Activated naive CD8-positive, alpha-beta T cell treated with anti-CD3 and anti-CD28 coated beads for 36 hours (primary cell): Measurements from ENCODE around the gene TNPO3. TPM values are rescaled to one million over a fixed set of nuclear protein-coding genes. Genes with fewer than 3 reads are reported as not detected.
"Not testable (repeated sequence)": the region's sequence is repeated elsewhere in the genome, so short reads cannot be mapped to it uniquely, and the experiment has no call there.

Experiments used
- DNase-seq: peaks from one replicate; pipeline ENCODE4 v3.0.0; 2021
- H3K27ac Mint-ChIP-seq: one replicate; pipeline ENCODE4 v1.8.0; 2022; ENCODE audit warnings: mild to moderate bottlenecking, moderate library complexity, mixed read lengths
- H3K27me3 Mint-ChIP-seq: one replicate; pipeline ENCODE4 v1.8.0; 2022; ENCODE audit warnings: mild to moderate bottlenecking, mixed read lengths
- H3K36me3 Mint-ChIP-seq: one replicate; pipeline ENCODE4 v1.8.0; 2021; ENCODE audit warnings: mild to moderate bottlenecking, mixed read lengths
- H3K4me1 Mint-ChIP-seq: one replicate; pipeline ENCODE4 v1.8.0; 2021; ENCODE audit warnings: mixed read lengths
- H3K4me3 Mint-ChIP-seq: one replicate; pipeline ENCODE4 v1.8.0; 2022; ENCODE audit warnings: mild to moderate bottlenecking, moderate library complexity, mixed read lengths
- H3K9me3 Mint-ChIP-seq: one replicate; pipeline ENCODE4 v1.8.0; 2022; ENCODE audit warnings: mixed read lengths
- total RNA-seq, 2 experiments: library from RNA; stranded (reverse); gene quantifications; one replicate each; pipeline ENCODE4 v1.2.3, GENCODE V29; 2021

Gene TNPO3
- total RNA-seq, 2 experiments from 2014 or later: 71.8 to 72.2 TPM

DNA sequence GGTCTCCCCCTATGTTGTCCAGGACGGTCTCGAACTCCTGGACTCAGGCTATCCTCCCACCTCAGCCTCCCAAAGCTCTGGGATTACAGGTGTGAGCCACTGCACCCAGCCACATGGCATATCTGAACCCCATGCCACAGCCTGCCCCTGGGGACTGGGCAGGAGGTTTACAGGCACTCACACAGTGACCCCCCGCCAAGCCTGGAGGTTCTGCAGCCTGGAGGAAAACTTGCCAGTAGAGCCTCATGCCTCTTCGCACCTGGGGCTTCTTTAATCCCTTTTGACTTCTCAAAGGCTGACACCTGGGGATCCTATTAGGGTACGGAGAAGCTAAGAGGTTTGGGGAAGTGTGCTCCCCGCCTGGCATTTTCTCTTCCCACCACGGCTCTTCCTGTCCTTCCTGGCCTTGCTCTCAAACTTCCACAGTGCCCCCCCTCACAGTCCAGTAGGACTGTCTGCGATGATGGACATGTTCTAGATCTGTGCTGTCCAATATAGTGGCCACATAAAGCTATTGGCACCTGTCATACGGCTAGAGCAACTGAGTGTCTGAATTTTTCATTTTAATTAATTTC, 133.0 kb downstream of the TNPO3 start:
- no peak for DNase-seq
- H3K4me3 Mint-ChIP-seq: no peak overlapping the region
- H3K27me3 Mint-ChIP-seq: peaks cover 35% of the 10 kb centered on the region
- no peaks in the 10 kb centered on the region for H3K9me3 Mint-ChIP-seq
- H3K36me3 Mint-ChIP-seq: no peaks in the 10 kb centered on the region
- H3K4me1 Mint-ChIP-seq: no peaks in the 10 kb centered on the region
- H3K27ac Mint-ChIP-seq: no peak overlapping the region

DNA sequence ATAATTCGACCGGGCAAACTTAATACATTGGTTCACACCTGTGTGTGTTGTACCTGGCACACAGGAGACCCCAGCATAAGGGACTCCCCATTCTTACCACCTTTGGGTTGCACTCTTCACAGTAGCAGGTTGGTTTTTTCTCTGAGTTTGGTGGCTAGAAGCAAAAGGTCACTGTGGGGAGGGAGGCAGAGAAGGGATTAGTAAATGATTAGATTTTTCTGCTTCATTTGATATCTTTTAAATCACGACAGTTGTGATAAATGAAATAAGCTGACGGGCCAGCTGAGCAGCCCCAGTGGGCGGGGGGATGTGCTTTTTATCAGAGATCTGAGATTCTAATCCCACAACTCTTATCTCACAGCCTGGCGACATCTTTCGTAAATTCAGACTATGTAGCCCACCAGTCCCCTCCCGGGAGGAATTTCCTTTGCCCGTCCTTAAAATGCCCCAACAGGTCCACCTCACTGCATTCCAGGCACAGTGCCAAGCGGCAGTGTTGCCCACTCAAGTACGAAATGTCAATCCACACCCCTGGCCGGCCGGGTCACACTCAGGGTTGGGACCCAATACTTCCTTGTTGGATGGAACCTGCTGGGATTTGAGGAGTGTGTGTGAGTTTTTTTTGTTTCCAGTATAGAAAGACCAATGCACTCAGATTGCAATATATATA, 133.9 kb downstream of the TNPO3 start:
- Mint-ChIP-seq H3K9me3 (no peaks in the 10 kb centered on the region), H3K36me3 (no peaks in the 10 kb centered on the region), H3K27ac (no peak overlapping the region), H3K4me1 (no peaks in the 10 kb centered on the region), H3K27me3 (peaks cover 44% of the 10 kb centered on the region), H3K4me3 (no peak overlapping the region)
- DNase-seq: no peak

DNA sequence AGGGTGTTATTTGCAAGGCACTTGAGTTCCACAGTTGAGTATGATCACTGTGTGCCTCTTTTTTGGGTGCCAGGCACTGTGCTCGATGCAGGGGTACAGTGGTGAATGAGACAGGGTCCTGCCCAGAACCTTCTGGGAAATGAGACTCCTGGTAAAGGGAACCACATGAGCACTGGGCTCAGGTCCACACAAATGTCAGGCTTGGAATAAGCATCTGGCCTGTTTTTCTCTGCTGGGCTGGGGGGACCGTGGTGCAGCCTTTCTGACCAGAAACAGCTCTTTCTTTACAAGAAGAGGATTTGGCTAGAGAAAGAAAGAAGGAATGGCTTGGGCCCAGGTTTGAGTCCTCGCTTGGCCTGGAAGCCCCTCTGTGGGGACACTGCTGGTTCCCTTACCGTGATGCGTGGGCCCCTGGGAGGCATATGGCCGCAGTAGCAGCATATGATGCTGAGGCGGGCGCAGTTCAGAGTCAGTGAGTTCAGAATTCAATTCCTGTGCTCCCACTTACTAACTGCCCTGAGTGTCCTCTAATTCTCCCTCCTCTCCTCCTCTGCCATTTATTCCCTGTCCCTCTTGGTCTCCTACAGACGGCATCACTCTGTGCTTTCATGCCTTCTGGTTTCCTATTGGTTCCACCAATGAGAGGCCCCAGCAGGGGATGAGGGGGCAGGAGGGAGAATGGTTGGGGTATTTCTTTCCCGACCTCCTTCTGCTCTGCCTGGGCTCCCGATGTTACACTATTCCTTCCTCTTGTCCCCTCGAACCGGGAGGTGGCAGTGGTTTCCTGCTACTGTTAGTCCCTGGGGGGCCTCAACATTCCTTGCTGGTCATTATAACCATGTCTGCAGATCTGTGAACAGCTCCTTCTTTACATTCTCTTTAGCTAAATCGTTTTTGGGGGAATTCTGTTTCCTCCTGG, 134.8 kb downstream of the TNPO3 start:
- H3K27ac Mint-ChIP-seq: no peak overlapping the region
- peaks cover 50% of the 10 kb centered on the region for H3K27me3 Mint-ChIP-seq
- H3K36me3 Mint-ChIP-seq: no peaks in the 10 kb centered on the region
- peaks cover 4% of the 10 kb centered on the region for H3K4me1 Mint-ChIP-seq
- no peak overlapping the region for H3K4me3 Mint-ChIP-seq
- DNase-seq: no peak
- H3K9me3 Mint-ChIP-seq: no peaks in the 10 kb centered on the region

DNA sequence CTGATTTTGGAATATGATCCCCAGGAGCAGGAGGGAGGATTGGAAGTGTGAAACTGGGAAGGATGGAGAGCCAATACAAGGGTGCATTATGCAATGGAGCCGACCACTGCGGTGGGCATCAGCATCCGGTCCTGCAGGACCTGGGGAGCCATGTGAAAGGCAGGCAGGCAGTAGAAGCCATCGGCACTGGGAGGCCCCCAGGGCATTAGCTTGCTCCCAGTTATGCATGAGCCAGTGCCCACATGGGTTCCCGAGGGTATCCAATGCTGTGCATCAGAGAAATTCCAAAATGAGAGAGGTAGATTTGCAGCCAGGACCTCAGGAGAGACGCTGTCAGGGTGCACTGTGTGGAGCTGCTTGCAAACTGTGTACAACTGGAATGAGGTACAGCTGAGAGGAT, 135.7 kb downstream of the TNPO3 start:
- H3K4me1 Mint-ChIP-seq: peaks cover 4% of the 10 kb centered on the region
- peaks cover 57% of the 10 kb centered on the region for H3K27me3 Mint-ChIP-seq
- no peak overlapping the region for H3K4me3 Mint-ChIP-seq
- DNase-seq: no peak
- H3K36me3 Mint-ChIP-seq: no peaks in the 10 kb centered on the region
- no peak overlapping the region for H3K27ac Mint-ChIP-seq
- no peaks in the 10 kb centered on the region for H3K9me3 Mint-ChIP-seq

DNA sequence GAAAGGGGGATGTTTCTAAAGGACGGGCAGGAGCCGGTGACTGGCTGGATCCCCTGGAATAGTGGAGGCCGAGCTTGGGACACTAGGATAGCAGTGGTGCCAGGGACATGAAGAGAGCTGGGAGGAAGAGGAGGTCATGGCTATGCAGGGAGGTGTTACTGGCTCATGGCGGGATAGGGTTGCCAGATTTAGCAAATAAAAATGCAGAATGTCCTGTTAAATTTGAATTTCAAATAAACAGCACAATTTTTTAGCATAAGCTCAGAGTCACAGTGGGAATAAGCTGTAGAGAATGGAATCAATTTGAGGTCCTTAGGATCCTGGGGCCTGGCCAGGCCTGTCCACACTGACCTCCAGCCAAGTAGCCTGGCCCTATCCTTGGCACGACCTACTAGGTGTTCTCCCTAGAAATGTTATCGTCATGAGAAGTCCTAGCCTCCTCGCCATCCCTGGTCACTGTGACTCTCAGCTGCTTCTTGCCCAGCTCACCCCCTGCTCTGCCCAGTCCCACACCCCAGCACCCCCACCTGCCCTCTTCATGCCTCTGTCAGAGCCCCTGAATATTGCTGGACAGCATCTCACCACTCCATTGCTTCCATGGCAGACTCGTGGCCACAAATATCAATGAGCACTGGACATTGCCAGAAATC, 136.8 kb downstream of the TNPO3 start:
- Mint-ChIP-seq H3K27me3 (peaks cover 63% of the 10 kb centered on the region), H3K9me3 (no peaks in the 10 kb centered on the region), H3K4me1 (peaks cover 4% of the 10 kb centered on the region), H3K4me3 (no peak overlapping the region), H3K27ac (no peak overlapping the region), H3K36me3 (no peaks in the 10 kb centered on the region)
- no peak for DNase-seq

DNA sequence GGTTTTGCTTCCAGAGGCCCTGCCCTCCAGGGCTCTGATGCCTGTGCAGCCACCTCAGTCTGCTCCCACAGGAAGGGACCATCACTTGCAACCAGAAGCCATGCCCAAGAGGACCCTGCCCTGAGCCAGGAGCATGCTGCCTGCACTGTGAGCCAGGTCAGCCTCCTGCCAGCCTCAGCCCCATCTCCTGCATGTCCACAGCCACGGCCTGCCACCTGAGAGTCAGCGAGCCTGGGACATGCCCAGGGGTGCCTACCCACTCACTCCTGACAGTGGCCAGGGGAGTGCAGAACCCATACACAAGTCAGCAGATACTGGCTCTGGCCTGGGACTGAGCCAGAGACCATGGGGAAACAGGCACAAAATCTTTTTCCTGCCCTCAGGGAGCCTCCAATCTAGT, 137.8 kb downstream of the TNPO3 start:
- Mint-ChIP-seq H3K9me3 (no peaks in the 10 kb centered on the region), H3K27me3 (peaks cover 63% of the 10 kb centered on the region), H3K36me3 (no peaks in the 10 kb centered on the region), H3K27ac (no peak overlapping the region), H3K4me3 (no peak overlapping the region), H3K4me1 (peaks cover 4% of the 10 kb centered on the region)
- DNase-seq: no peak

DNA sequence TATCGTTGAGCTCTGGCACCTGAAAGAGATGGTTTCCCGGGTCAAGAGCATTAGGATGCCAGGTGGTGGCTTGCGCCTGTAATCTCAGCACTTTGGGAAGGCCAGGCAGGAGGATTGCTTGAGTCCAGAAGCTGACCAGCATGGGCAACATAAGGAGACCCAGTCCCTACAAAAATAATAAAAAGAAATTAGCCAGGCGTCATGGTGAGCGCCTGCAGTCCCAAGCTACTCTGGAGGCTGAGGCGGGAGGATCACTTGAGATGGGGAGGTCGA, 138.3 kb downstream of the TNPO3 start:
- peaks cover 4% of the 10 kb centered on the region for H3K4me1 Mint-ChIP-seq
- DNase-seq: no peak
- H3K27me3 Mint-ChIP-seq: peaks cover 63% of the 10 kb centered on the region
- H3K36me3 Mint-ChIP-seq: no peaks in the 10 kb centered on the region
- no peak overlapping the region for H3K27ac Mint-ChIP-seq
- no peak overlapping the region for H3K4me3 Mint-ChIP-seq
- H3K9me3 Mint-ChIP-seq: no peaks in the 10 kb centered on the region

DNA sequence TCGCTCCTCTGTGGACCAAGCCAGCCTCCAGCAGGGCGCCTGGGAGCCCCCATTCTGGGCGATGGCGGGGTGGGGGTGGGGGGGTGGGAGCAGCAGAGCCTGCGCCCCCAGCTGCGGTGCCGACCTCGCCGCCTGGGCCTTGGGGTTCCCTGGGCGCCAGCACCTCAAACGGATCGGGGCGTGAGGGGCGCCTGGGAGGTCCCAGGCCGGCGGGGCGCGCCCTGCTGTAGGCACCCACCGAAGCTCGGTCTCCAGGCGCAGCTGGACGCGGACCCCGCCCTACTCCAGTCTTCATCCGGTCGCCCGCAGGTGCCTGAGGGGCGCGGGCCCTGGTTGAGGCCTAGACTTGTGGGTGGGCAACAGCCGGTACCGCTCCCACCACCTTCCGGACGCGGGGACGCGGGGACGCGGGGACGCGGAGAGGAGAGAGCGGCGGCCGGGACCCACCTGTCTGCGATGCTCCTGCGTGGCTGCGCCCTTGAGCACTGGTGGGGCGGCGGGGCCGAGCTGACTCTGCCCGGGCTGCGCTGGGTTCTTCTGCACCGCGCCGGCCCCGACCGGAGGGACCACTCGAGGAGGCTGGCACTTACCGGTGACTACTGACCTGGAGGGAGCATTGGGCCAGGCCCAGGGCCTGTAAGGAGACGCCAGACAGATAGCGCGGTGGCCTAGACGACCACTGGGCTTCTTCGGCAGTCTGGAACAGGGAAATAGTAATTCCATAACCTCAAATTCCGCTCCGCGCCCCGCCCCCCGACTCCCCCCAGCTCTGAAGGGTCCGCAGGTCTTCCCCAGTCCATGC, 138.9 kb downstream of the TNPO3 start:
- no peak for DNase-seq
- H3K9me3 Mint-ChIP-seq: no peaks in the 10 kb centered on the region
- H3K4me1 Mint-ChIP-seq: peaks cover 4% of the 10 kb centered on the region
- peaks cover 66% of the 10 kb centered on the region for H3K27me3 Mint-ChIP-seq
- H3K27ac Mint-ChIP-seq: no peak overlapping the region
- H3K36me3 Mint-ChIP-seq: no peaks in the 10 kb centered on the region
- peak overlapping the region; percentile 72 for H3K4me3 Mint-ChIP-seq

DNA sequence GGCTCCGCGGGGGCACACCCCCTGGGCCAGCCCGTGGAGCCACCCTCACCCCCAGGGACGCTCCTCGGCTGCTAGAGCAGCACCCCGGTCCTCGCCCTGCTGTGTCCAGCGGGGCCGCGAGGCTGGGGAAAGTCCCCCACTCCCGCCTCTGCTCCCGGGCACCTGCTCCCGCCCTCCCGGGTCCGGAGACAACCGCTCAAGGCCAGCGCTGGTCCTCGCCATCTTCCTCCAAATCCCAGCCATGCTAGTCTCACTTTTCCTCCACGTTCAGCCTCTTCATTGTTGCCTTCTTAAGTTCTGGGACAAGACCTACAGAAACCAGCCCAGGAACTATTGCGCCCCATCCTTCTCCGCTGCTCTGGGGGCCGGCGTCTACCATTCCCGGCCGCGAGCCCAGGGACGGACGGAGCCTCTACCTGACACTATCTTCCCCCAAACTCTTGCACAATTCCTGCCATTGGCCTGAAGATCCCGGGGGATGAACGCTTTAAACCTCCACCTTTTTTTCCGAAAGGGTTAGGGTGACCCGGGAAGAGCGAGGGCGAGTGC, 139.6 kb downstream of the TNPO3 start:
- H3K27me3 Mint-ChIP-seq: peaks cover 67% of the 10 kb centered on the region
- no peaks in the 10 kb centered on the region for H3K9me3 Mint-ChIP-seq
- no peaks in the 10 kb centered on the region for H3K36me3 Mint-ChIP-seq
- peak overlapping the region; percentile 72 for H3K4me3 Mint-ChIP-seq
- H3K4me1 Mint-ChIP-seq: peaks cover 4% of the 10 kb centered on the region
- H3K27ac Mint-ChIP-seq: no peak overlapping the region
- DNase-seq: no peak

DNA sequence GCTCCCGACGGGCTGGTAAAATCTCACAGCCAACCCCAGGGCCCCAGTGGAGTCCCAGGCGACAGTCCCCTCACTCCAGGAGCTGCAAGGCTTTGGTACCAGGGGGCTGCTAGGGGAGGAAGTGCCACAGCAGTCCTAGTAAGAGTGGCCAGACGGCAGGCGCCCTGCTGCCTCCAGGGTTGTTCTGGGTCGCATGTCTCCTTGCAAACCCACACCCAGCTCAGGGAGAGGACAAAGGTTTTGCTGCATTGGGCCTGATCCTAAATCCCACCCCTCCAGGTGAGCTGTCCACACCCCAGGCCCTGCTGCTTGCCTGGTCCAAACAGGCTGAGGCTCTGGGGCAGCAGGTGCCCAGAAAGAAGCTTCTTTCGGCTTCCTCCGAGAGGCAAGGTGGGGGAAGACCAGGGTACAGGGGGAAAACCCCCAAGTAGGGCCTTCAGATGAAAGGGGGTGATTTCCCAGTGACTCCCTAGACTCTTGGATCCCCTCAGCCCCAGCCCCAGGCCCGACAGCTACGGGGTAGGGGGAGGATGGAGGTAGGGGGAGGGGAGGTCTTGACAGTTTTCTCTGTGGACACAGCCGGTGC, 140.3 kb downstream of the TNPO3 start:
- Mint-ChIP-seq H3K4me3 (no peak overlapping the region), H3K27me3 (peaks cover 74% of the 10 kb centered on the region), H3K9me3 (no peaks in the 10 kb centered on the region), H3K27ac (no peak overlapping the region), H3K4me1 (peaks cover 4% of the 10 kb centered on the region), H3K36me3 (no peaks in the 10 kb centered on the region)
- DNase-seq: no peak

DNA sequence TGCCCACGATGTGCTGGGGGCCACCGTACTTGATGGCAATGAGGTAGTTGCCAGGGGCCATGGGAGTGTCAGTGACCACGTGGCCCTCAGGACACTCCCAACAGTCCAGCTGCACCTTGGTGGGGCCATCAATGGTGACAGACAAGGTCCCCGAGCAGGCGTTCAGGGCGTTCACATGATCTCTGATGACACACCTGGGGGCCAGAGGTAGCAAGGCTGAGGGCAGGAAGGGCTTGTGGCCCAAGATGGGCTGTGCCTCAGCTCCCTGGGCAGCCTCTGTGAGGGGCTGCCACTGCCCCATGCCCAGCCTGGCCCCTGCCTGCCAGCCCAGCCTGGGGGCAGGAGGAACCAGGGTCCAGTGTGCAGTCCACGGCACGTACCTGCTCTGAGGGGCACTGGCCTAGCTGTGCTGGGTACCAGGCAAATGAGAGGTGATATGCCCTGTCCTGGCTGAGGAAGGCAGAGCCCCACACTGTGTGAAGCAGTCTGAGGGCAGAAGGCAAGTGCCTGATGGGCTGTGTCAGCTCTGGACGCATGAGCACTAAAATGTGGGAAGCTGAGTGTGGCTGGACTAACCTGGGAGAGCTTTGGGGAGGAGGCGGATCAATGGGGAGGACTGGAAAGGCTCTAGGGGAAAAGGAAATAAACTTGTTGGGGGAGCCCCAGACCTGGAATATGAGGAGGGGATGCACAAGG, 140.9 kb downstream of the TNPO3 start:
- DNase-seq: no peak
- H3K27me3 Mint-ChIP-seq: peaks cover 77% of the 10 kb centered on the region
- H3K4me1 Mint-ChIP-seq: peaks cover 4% of the 10 kb centered on the region
- H3K9me3 Mint-ChIP-seq: no peaks in the 10 kb centered on the region
- H3K27ac Mint-ChIP-seq: no peak overlapping the region
- H3K4me3 Mint-ChIP-seq: no peak overlapping the region
- no peaks in the 10 kb centered on the region for H3K36me3 Mint-ChIP-seq

DNA sequence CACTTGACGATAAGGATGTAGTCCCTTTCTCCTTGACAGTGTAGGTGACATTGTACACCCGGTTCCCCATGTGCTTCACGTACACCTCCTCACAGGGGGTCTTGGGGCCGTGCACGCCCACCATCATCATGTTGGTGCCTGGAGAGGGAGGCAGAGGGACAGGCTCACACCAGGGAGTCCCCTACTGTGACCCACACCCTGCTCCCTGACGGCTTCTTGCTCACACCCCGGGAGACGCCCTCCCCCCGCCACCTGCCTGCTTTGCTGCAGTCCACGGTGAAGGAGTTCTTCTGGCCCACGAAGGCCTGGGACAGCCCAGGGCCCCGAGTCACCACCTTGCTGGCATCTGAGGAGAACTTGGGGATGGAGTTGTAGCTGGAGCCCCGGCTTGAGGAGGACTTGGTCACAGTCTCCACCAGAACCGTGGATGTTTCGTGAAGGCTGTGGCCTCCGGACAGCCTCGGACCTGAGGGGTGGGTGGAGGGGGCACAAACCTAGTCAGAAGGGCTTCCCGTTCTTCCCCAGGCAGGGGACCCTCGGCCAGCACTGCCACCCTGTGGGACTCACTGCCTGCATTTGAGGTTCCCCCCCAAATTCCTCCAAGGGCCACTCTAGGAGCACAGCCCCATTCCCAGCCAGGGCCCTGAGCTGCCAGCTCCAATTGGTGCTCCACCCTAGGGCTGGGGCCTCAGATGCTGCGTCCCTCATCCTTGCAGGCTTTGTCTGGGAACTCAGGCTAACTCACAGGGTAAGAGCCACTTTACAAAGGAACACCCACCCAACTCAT, 142.0 kb downstream of the TNPO3 start:
- H3K27ac Mint-ChIP-seq, H3K9me3 Mint-ChIP-seq, H3K36me3 Mint-ChIP-seq, H3K4me1 Mint-ChIP-seq, H3K4me3 Mint-ChIP-seq, DNase-seq: not testable (repeated sequence)
- peaks cover 77% of the 10 kb centered on the region for H3K27me3 Mint-ChIP-seq

DNA sequence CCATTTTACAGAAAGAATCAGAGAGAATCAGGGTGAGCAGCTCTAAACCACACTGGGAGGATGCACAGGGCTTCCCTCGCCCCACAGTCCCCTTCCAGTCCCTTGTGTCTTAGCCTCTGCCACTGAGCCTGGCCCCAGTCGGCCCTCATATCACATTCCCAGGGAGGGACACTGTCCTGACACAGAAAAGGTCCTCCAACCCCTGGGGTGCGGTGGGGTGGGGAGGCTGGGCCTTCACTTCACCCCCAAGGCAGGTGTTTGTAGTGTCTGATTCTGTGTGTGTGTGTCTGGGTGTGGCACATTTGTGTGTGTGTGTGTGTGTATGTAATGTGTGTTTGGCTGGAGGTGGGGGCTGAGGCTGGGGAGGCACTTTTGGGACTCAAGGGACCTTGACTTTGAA, 142.6 kb downstream of the TNPO3 start:
- H3K27ac Mint-ChIP-seq: no peak overlapping the region
- H3K4me1 Mint-ChIP-seq: peaks cover 4% of the 10 kb centered on the region
- H3K9me3 Mint-ChIP-seq: no peaks in the 10 kb centered on the region
- no peaks in the 10 kb centered on the region for H3K36me3 Mint-ChIP-seq
- H3K4me3 Mint-ChIP-seq: no peak overlapping the region
- DNase-seq: no peak
- H3K27me3 Mint-ChIP-seq: peaks cover 76% of the 10 kb centered on the region
